HG03108 (cell line): ENCODE measurements around the gene TNIK.
"Not testable (repeated sequence)": the region's sequence is repeated elsewhere in the genome, so short reads cannot be mapped to it uniquely, and the experiment has no call there.

Source experiments
- ATAC-seq: cut with Tn5 transposase; IDR thresholded peaks from one replicate; pipeline ENCODE4 v1.9.1; 2021; ENCODE audit warnings: moderate library complexity; ENCODE audit not compliant: unreplicated experiment

TNIK gene

GRCh38 chr3:171389491-171389890 is 70.7 kb downstream of the TNIK start:
- ATAC-seq, result no peak

- ATAC-seq, result no peak
Measured at GRCh38 chr3:171388527-171388926, 71.7 kb downstream of the TNIK start.

GRCh38 chr3:171387062-171387461 is 73.1 kb downstream of the TNIK start:
- ATAC-seq, result no peak

GRCh38 chr3:171385086-171385485 is 75.1 kb downstream of the TNIK start:
- ATAC-seq, result no peak

GRCh38 chr3:171384101-171384891 is 75.9 kb downstream of the TNIK start:
- no peak for ATAC-seq

GRCh38 chr3:171383206-171384018 is 76.8 kb downstream of the TNIK start:
- no peak for ATAC-seq

GRCh38 chr3:171382347-171382746 is 77.9 kb downstream of the TNIK start:
- ATAC-seq, result not testable (repeated sequence)

GRCh38 chr3:171380711-171381425 is 79.3 kb downstream of the TNIK start:
- ATAC-seq, result no peak

GRCh38 chr3:171379961-171380483 is 80.2 kb downstream of the TNIK start:
- no peak for ATAC-seq

- ATAC-seq, result no peak
Measured at GRCh38 chr3:171379281-171379680, 80.9 kb downstream of the TNIK start.

GRCh38 chr3:171378586-171378985 is 81.6 kb downstream of the TNIK start:
- ATAC-seq, result no peak

GRCh38 chr3:171377859-171378258 is 82.3 kb downstream of the TNIK start:
- ATAC-seq, result no peak

- no peak for ATAC-seq
Measured at GRCh38 chr3:171376596-171376947, 83.6 kb downstream of the TNIK start.

- ATAC-seq, result no peak
Measured at GRCh38 chr3:171375666-171376595, 84.3 kb downstream of the TNIK start.

- no peak for ATAC-seq
Measured at GRCh38 chr3:171374661-171375285, 85.4 kb downstream of the TNIK start.

GRCh38 chr3:171374260-171374659 is 85.9 kb downstream of the TNIK start:
- no peak for ATAC-seq

- no peak for ATAC-seq
Measured at GRCh38 chr3:171373711-171374110, 86.5 kb downstream of the TNIK start.

GRCh38 chr3:171372694-171373093 is 87.5 kb downstream of the TNIK start:
- no peak for ATAC-seq

- no peak for ATAC-seq
Measured at GRCh38 chr3:171371354-171371753, 88.9 kb downstream of the TNIK start.

GRCh38 chr3:171369156-171369555 is 91.0 kb downstream of the TNIK start:
- ATAC-seq, result no peak
